Heart left ventricle (tissue), 13 donors: Measurements from ENCODE around the gene TNRC18.

Source experiments
- CTCF ChIP-seq, 12 donors: fragments of 200-600 bp; sonication (generic) in 4 of 12; IDR thresholded peaks; one replicate each; pipeline versions ENCODE4 v1.5.0 to v1.8.0; 2018 to 2022; ENCODE audit warnings: antibody characterized with exemption in 12 of 12, mild to moderate bottlenecking in 5 of 12
- POLR2A ChIP-seq, 2 donors: fragments of 450-650 bp; IDR thresholded peaks; one replicate each; pipeline ENCODE4 v1.6.1; 2017; ENCODE audit warnings: antibody characterized with exemption in 2 of 2, mild to moderate bottlenecking in 2 of 2, moderate library complexity in 2 of 2
- donor health status: ischemic (EF 13 %, LVEDD 7.1; RV severe dilation, severe dysfunction).
- donor health status: DM: no; HTN: yes; CAD: no.
- donor health status: DM: no; HTN: no; CAD: no.
- donor health status: ischemic (EF 25% LVEDD 6.9; RV normal size, moderate dysfunction).
- donor health status: ischemic (EF 25% LVEDD 5.7; RV mildly dilated, moderate dysfunction).
- donor health status: ischemic (EF 35%, LVEDD 5.7; RV mildly dilated, moderate dysfunction).
- donor health status: nonischemic (EF 11% LVEDD 7.7; RV severe dilation, severe dysfunction).
- donor health status: DM: yes; HTN: yes; CAD: no.
- donor health status: PGD.
- donor health status: ischemic (EF 29% LVEDD 5.4; RV normal size, mild dysfunction).
- donor health status: nonischemic (EF 23%, LVEDD 6.1; RV moderate dilation, normal function).

GRCh38 chr7:5377279-5377678 lies 46.4 kb downstream of the TNRC18 start:
- no peak for TF ChIP-seq CTCF (IDR thresholded peaks at IDR 0.05)
- TF ChIP-seq POLR2A (IDR thresholded peaks at IDR 0.05), result no peak
